Large intestine (tissue), 1 donor: Measurements from ENCODE around the gene STUM. TPM values are rescaled to one million over a fixed set of nuclear protein-coding genes. Genes with fewer than 3 reads are reported as not detected.

Experiments used
- polyA plus RNA-seq: library from polyadenylated mRNA; unstranded; fragments of 120-200 nt; gene quantifications from one replicate; pipeline ENCODE4 v1.2.1, GENCODE V29; 2013

Gene STUM
- polyA plus RNA-seq, 1 donor, result 8.2 TPM

Other genes starting within 250 kb of the STUM start
- gene LIN9, start 239.6 kb upstream of the STUM start, polyA plus RNA-seq, result 5.4 TPM
- gene PARP1, start 140.7 kb upstream of the STUM start, polyA plus RNA-seq, result 63.0 TPM
- gene ITPKB, start 190.5 kb downstream of the STUM start, polyA plus RNA-seq, result 13.0 TPM